Natural killer cell (primary cell): ENCODE results near the gene DDRGK1. TPM values are rescaled to one million over a fixed set of nuclear protein-coding genes. Genes with fewer than 3 reads are reported as not detected.
A peak's percentile ranks its signal among the peaks of the same experiment; 100 is the strongest.

ENCODE experiments used
- ATAC-seq, 3 donors: fragments of 150-1000 bp in 2 of 3; fragments of 200-7000 bp in 1 of 3; cut with Tn5 transposase; 1 replicate in 1 of 3; 2 replicates in 2 of 3; pipeline ENCODE4 v1.10.0; 2021; ENCODE audit warnings: mild to moderate bottlenecking in 2 of 3, moderate library complexity in 2 of 3
- DNase-seq, 2 donors: peaks; one replicate each; pipeline versions ENCODE4 v3.0.0 to v3.0.0-alpha.2; 2013 to 2021; ENCODE audit warnings: mixed read lengths in 1 of 2
- H3K27ac ChIP-seq: one replicate; pipeline ENCODE4 v1.5.1; 2013; ENCODE audit warnings: mild to moderate bottlenecking, low read length
- H3K27me3 ChIP-seq: one replicate; pipeline ENCODE4 v1.6.1; 2013; ENCODE audit warnings: low read length; ENCODE audit not compliant: control insufficient read depth, insufficient read depth
- H3K36me3 ChIP-seq: one replicate; pipeline ENCODE4 v1.6.1; 2013; ENCODE audit warnings: low read length; ENCODE audit not compliant: control insufficient read depth, insufficient read depth
- H3K4me1 ChIP-seq: one replicate; pipeline ENCODE4 v1.6.1; 2013; ENCODE audit warnings: low read length; ENCODE audit not compliant: control insufficient read depth, insufficient read depth
- H3K4me3 ChIP-seq: one replicate; pipeline ENCODE4 v1.5.1; 2013; ENCODE audit warnings: low read length
- H3K9me3 ChIP-seq: one replicate; pipeline ENCODE4 v1.6.1; 2013; ENCODE audit warnings: low read length; ENCODE audit not compliant: control insufficient read depth, insufficient read depth
- H3K27ac Mint-ChIP-seq, 2 donors: one replicate each; pipeline ENCODE4 v1.8.0; 2022; ENCODE audit warnings: mild to moderate bottlenecking in 2 of 2, mixed read lengths in 2 of 2, moderate library complexity in 1 of 2
- H3K27me3 Mint-ChIP-seq, 2 donors: one replicate each; pipeline ENCODE4 v1.8.0; 2022; ENCODE audit warnings: low read depth in 2 of 2, mixed read lengths in 2 of 2
- H3K36me3 Mint-ChIP-seq: one replicate; pipeline ENCODE4 v1.8.0; 2022; ENCODE audit warnings: mixed read lengths
- H3K4me1 Mint-ChIP-seq, 2 donors: one replicate each; pipeline ENCODE4 v1.8.0; 2022; ENCODE audit warnings: mixed read lengths in 2 of 2
- H3K4me3 Mint-ChIP-seq: one replicate; pipeline ENCODE4 v1.8.0; 2022; ENCODE audit warnings: mild to moderate bottlenecking, moderate library complexity, mixed read lengths
- H3K9me3 Mint-ChIP-seq, 2 donors: one replicate each; pipeline ENCODE4 v1.8.0; 2022; ENCODE audit warnings: mixed read lengths in 2 of 2
- WGBS: methylation state at CpG from one replicate; pipeline ENCODE4 v1.1.7; 2013; ENCODE audit warnings: missing lambda C conversion rate; ENCODE audit not compliant: insufficient coverage; 5-methylcytosine and 5-hydroxymethylcytosine counted together
- intact Hi-C: fragments of 100-400 bp; cut with micrococcal nuclease; formaldehyde crosslinking; loops from one replicate; pipeline ENCODE4 v1.14.2; 2022
- total RNA-seq, 4 donors: library from RNA; stranded (reverse); fragments of 120-200 nt in 1 of 4; gene quantifications; one replicate each; pipeline versions ENCODE4 v1.2.3 to v1.2.4, GENCODE V29; 2013 to 2022
- TF ChIP-seq, protein P1 (sequence below): fragments of 200-600 bp; IDR thresholded peaks from one replicate; pipeline ENCODE4 v1.8.0; 2022; ENCODE audit warnings: antibody characterized with exemption

The DDRGK1 gene
- total RNA-seq, 3 donors from 2014 or later (not counting 1 experiment from before 2014, with no cell fraction given) = 47.8 to 52.6 (median 52.4) TPM

DNA sequence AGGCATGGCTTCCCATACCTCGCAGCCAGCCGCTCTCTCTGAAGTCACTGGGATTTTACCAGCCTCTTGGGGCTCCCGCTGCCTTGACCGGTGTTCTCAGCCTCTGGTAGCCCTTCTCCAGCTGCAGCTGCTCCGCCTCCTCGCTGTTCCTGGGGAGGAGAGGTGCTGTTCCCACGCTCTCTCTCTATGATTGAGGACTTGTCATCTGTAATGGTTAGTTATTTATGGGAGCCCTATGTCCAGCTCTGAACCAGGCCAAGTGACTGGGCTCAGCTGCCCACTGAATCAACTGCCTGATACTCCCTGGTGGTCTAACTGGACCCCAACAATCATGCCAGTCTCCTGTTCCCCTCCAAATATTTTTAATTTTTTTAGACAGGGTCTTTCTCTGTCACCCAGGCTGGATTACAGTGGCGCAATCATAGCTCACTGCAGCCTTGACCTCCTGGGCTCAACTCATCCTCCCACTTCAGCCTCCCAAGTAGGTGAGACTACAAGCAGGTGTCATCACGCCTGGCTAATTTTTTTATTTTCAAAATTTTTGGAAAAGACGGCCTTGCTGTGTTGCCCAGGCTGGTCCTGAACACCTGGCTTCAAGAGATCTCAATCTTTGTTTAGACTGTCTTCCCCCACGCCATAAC, 39.4 kb upstream of the DDRGK1 start:
- Histone ChIP-seq H3K27ac (no peak overlapping the region), H3K36me3 (no peaks in the 10 kb centered on the region), H3K27me3 (peaks cover 27% of the 10 kb centered on the region), H3K4me3 (no peak overlapping the region), H3K9me3 (no peaks in the 10 kb centered on the region), H3K4me1 (peaks cover 19% of the 10 kb centered on the region)
- DNase-seq = no peak
- H3K9me3 Mint-ChIP-seq = no peaks in the 10 kb centered on the region
- no peak overlapping the region for H3K4me3 Mint-ChIP-seq
- WGBS = 87% methylated on average over 11 of the region's 11 CpGs
- no peak for ATAC-seq
- intact Hi-C loops = no loop called here
- peaks cover 53 to 57% of the 10 kb centered on the region in 2 donors for H3K27me3 Mint-ChIP-seq
- TF ChIP-seq, protein P1, sequence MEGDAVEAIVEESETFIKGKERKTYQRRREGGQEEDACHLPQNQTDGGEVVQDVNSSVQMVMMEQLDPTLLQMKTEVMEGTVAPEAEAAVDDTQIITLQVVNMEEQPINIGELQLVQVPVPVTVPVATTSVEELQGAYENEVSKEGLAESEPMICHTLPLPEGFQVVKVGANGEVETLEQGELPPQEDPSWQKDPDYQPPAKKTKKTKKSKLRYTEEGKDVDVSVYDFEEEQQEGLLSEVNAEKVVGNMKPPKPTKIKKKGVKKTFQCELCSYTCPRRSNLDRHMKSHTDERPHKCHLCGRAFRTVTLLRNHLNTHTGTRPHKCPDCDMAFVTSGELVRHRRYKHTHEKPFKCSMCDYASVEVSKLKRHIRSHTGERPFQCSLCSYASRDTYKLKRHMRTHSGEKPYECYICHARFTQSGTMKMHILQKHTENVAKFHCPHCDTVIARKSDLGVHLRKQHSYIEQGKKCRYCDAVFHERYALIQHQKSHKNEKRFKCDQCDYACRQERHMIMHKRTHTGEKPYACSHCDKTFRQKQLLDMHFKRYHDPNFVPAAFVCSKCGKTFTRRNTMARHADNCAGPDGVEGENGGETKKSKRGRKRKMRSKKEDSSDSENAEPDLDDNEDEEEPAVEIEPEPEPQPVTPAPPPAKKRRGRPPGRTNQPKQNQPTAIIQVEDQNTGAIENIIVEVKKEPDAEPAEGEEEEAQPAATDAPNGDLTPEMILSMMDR = no peak
- no peaks in the 10 kb centered on the region for H3K36me3 Mint-ChIP-seq
- H3K4me1 Mint-ChIP-seq = peaks cover 8 to 10% of the 10 kb centered on the region in 2 donors
- no peak overlapping the region for H3K27ac Mint-ChIP-seq

DNA sequence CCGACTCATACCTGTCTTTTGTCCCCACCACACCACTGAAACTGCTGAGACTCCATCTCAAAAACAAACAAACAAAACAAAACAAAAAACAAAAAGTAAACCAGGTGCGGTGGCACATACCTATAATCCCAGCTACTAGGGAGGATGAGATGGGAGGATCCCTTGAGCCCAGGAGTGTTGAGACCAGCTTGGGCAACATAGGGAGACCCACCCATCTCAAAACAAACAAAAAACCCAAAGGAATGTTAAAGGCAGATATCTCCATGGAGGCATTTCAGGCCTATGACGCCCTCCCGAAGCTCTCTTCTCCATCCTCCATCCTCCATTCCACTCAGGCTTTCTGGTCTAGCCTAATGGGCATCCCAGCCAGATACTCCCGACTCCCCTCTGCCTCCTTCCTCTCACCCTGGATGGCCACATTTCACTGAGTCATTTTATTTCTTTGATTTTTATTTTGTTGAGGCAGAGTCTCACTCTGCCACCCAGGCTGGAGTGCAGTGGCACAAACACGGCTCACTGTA, 37.8 kb upstream of the DDRGK1 start:
- Mint-ChIP-seq H3K4me3 (no peak overlapping the region), H3K4me1 (peaks cover 8 to 12% of the 10 kb centered on the region in 2 donors), H3K9me3 (no peaks in the 10 kb centered on the region), H3K27me3 (peaks cover 52 to 53% of the 10 kb centered on the region in 2 donors), H3K27ac (no peak overlapping the region), H3K36me3 (no peaks in the 10 kb centered on the region)
- no peak overlapping the region for H3K27ac ChIP-seq
- 79% methylated on average over 6 of the region's 6 CpGs for WGBS
- TF ChIP-seq, protein P1 = no peak
- peaks cover 26% of the 10 kb centered on the region for H3K27me3 ChIP-seq
- DNase-seq = no peak
- intact Hi-C loops = no loop called here
- H3K4me3 ChIP-seq = no peak overlapping the region
- ATAC-seq = no peak
- H3K36me3 ChIP-seq = no peaks in the 10 kb centered on the region
- no peaks in the 10 kb centered on the region for H3K9me3 ChIP-seq
- H3K4me1 ChIP-seq = peaks cover 24% of the 10 kb centered on the region

DNA sequence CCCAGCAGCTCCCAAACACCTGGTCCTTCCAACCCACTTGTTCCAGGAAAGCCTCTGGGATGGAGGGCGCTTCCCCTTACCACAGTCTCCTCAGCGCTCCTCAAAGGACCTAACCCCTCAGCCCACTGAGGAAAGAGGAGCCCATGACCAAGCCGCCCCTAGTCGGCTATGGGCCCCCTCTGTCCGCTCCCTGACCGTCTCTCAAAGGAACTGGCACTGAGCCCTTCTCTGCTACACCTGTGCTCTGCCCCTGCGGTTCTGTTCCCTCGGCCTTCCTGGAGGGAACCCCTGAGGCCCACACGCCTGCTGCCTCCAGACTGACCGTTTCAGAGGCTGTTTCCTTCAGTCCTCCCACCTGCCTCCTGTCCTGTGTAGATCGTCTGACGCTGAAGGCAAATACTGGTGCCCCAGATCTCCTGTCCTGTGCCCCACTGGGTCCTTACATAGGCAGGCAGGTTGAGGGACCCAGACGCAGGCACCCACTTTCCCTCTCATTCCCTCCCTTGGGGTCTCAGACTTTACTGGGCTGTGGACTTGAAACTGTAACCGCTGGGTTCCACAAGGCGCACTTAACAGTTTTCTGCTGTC, 36.4 kb upstream of the DDRGK1 start:
- Mint-ChIP-seq H3K27me3 (peaks cover 59 to 60% of the 10 kb centered on the region in 2 donors), H3K27ac (no peak overlapping the region), H3K36me3 (no peaks in the 10 kb centered on the region), H3K4me1 (peaks cover 8 to 12% of the 10 kb centered on the region in 2 donors), H3K4me3 (peak overlapping the region; percentile 78), H3K9me3 (no peaks in the 10 kb centered on the region)
- 89% methylated on average over 15 of the region's 15 CpGs for WGBS
- Histone ChIP-seq H3K4me3 (no peak overlapping the region), H3K36me3 (no peaks in the 10 kb centered on the region), H3K4me1 (peaks cover 24% of the 10 kb centered on the region), H3K27ac (no peak overlapping the region), H3K9me3 (no peaks in the 10 kb centered on the region), H3K27me3 (peaks cover 29% of the 10 kb centered on the region)
- intact Hi-C loops = no loop called here
- DNase-seq (no peak), ATAC-seq (no peak)
- TF ChIP-seq, protein P1 = no peak
